SK-N-SH (cell line): ENCODE data around the gene SLC6A3. TPM values are rescaled to one million over a fixed set of nuclear protein-coding genes. Genes with fewer than 3 reads are reported as not detected.

ENCODE experiments used
- CTCF ChIA-PET: fragments of 300-600, 350-600 bp; formaldehyde crosslinking; extraction: SDS; loops from one replicate; lab custom pipeline; 2021; lab: Yijun Ruan, JAX
- POLR2A ChIA-PET: fragments of 350-600 bp; sonication (Branson Sonifier 250); formaldehyde crosslinking; extraction: SDS; loops from one replicate; lab custom pipeline; 2020; ENCODE audit warnings: antibody characterized with exemption, inconsistent platforms; lab: Yijun Ruan, JAX
- DNase-seq: peaks from one replicate; pipeline ENCODE4 v3.0.0; 2012
- H2AFZ ChIP-seq: fragments of 200-600 bp; sonication (generic); 2 replicates; pipeline ENCODE4 v1.8.1; 2016; ENCODE audit warnings: antibody characterized with exemption, mild to moderate bottlenecking, low read depth
- H3F3A ChIP-seq: fragments of 200-600 bp; sonication (generic); replicated peaks from 2 replicates; pipeline ENCODE3; 2016; ENCODE audit warnings: antibody characterized with exemption, mild to moderate bottlenecking; ENCODE audit not compliant: insufficient read depth
- H3K27ac ChIP-seq, 2 experiments: fragments of 200-500 bp in 1 of 2; fragments of 200-600 bp in 1 of 2; sonication (Bioruptor generic) in 1 of 2; sonication (generic), shearing (Covaris generic) in 1 of 2; 2 replicates each; pipeline versions ENCODE4 v1.5.1 to v1.6.1; 2014 to 2016; ENCODE audit warnings: low read depth in 2 of 2, inconsistent platforms in 1 of 2, low read length in 1 of 2, mild to moderate bottlenecking in 1 of 2, mixed read lengths in 1 of 2
- H3K27me3 ChIP-seq: fragments of 200-600 bp; sonication (generic), shearing (Covaris generic); 2 replicates; pipeline ENCODE4 v1.6.1; 2016; ENCODE audit warnings: mixed run types; ENCODE audit not compliant: insufficient read depth
- H3K36me3 ChIP-seq, 2 experiments: fragments of 200-500 bp in 1 of 2; fragments of 200-600 bp in 1 of 2; sonication (Bioruptor generic) in 1 of 2; sonication (generic) in 1 of 2; replicated peaks in 1 of 2; 2 replicates each; pipeline versions ENCODE3 to v1.5.1; 2014 to 2016; ENCODE audit warnings: low read length in 1 of 2, mild to moderate bottlenecking in 1 of 2; ENCODE audit not compliant: insufficient read depth in 2 of 2, control insufficient read depth in 1 of 2
- H3K4me1 ChIP-seq, 2 experiments: fragments of 200-500 bp in 1 of 2; fragments of 200-600 bp in 1 of 2; sonication (Bioruptor generic) in 1 of 2; sonication (generic), shearing (Covaris generic) in 1 of 2; 2 replicates each; pipeline versions ENCODE4 v1.5.1 to v1.6.1; 2014 to 2016; ENCODE audit warnings: low read depth in 1 of 2, low read length in 1 of 2, mixed run types in 1 of 2; ENCODE audit not compliant: insufficient read depth in 2 of 2, control insufficient read depth in 1 of 2
- H3K4me2 ChIP-seq: fragments of 200-600 bp; sonication (generic), shearing (Covaris generic); 2 replicates; pipeline ENCODE4 v1.6.1; 2017; ENCODE audit warnings: mixed run types
- H3K4me3 ChIP-seq, 2 experiments: fragments of 200-500 bp in 1 of 2; fragments of 200-600 bp in 1 of 2; sonication (Bioruptor generic) in 1 of 2; sonication (generic), shearing (Covaris generic) in 1 of 2; 2 replicates each; pipeline versions ENCODE4 v1.5.1 to v1.8.1; 2014 to 2016; ENCODE audit warnings: low read depth in 2 of 2, inconsistent platforms in 1 of 2, low read length in 1 of 2, mild to moderate bottlenecking in 1 of 2, mixed read lengths in 1 of 2, moderate library complexity in 1 of 2
- H3K79me2 ChIP-seq: fragments of 200-600 bp; sonication (generic); 2 replicates; pipeline ENCODE4 v1.8.1; 2017; ENCODE audit warnings: mild to moderate bottlenecking; ENCODE audit not compliant: insufficient read depth
- H3K9ac ChIP-seq: fragments of 200-600 bp; sonication (generic); 2 replicates; pipeline ENCODE4 v1.6.1; 2017; ENCODE audit warnings: mixed run types
- H3K9me2 ChIP-seq: fragments of 200-600 bp; sonication (generic); 2 replicates; pipeline ENCODE4 v1.6.1; 2017; ENCODE audit warnings: mixed run types
- H3K9me3 ChIP-seq: fragments of 200-600 bp; sonication (generic); 2 replicates; pipeline ENCODE4 v1.6.1; 2017; ENCODE audit warnings: mixed run types, mild to moderate bottlenecking, moderate library complexity
- H4K20me1 ChIP-seq: fragments of 200-600 bp; sonication (generic); 2 replicates; pipeline ENCODE4 v1.6.1; 2017; ENCODE audit warnings: mild to moderate bottlenecking, mixed run types; ENCODE audit not compliant: insufficient read depth
- CTCF ChIP-seq: fragments of 200-600 bp; sonication (generic); IDR thresholded peaks from 2 replicates; pipeline ENCODE4 v1.6.1; 2017; ENCODE audit warnings: antibody characterized with exemption, mild to moderate bottlenecking, moderate library complexity
- EP300 ChIP-seq, 2 experiments: IDR thresholded peaks; 2 replicates each; pipeline versions ENCODE4 v1.4.0 to v1.6.1; 2012; ENCODE audit warnings: borderline replicate concordance in 1 of 2, low read depth in 1 of 2, low read length in 1 of 2
- EZH2phosphoT487 ChIP-seq: fragments of 200-600 bp; sonication (generic); IDR thresholded peaks from 2 replicates; pipeline ENCODE4 v1.6.1; 2017; ENCODE audit warnings: low read depth, mixed run types, mild to moderate bottlenecking, antibody characterized with exemption, moderate library complexity, borderline replicate concordance
- FOSL2 ChIP-seq: IDR thresholded peaks from 2 replicates; pipeline ENCODE4 v1.4.0; 2012; ENCODE audit warnings: low read depth, mild to moderate bottlenecking, moderate library complexity, borderline replicate concordance
- FOXJ3 ChIP-seq: sonication (generic); formaldehyde crosslinking; IDR thresholded peaks from 2 replicates; pipeline ENCODE4 v1.5.1; 2020; ENCODE audit warnings: mild to moderate bottlenecking, missing genetic modification reagents
- FOXM1 ChIP-seq: IDR thresholded peaks from 2 replicates; pipeline ENCODE4 v1.4.0; 2012; ENCODE audit warnings: low read depth, mild to moderate bottlenecking
- GABPA ChIP-seq: IDR thresholded peaks from 2 replicates; pipeline ENCODE4 v1.4.0; 2012; ENCODE audit warnings: low read depth, mild to moderate bottlenecking
- GATA2 ChIP-seq: sonication (generic); formaldehyde crosslinking; IDR thresholded peaks from 2 replicates; pipeline ENCODE4 v1.5.0; 2020; ENCODE audit warnings: mild to moderate bottlenecking, missing genetic modification reagents
- JUND ChIP-seq: IDR thresholded peaks from 2 replicates; pipeline ENCODE4 v1.4.0; 2012
- MAX ChIP-seq: IDR thresholded peaks from 2 replicates; pipeline ENCODE4 v1.4.0; 2012; ENCODE audit warnings: low read depth
- MEF2A ChIP-seq: IDR thresholded peaks from 2 replicates; pipeline ENCODE4 v1.4.0; 2012; ENCODE audit warnings: low read depth, borderline replicate concordance
- MXI1 ChIP-seq: IDR thresholded peaks from 2 replicates; pipeline ENCODE4 v1.6.1; 2012; ENCODE audit warnings: mild to moderate bottlenecking, low read depth, low read length, improper control_type of control experiment
- NFIC ChIP-seq: IDR thresholded peaks from 2 replicates; pipeline ENCODE4 v1.4.0; 2012; ENCODE audit warnings: borderline replicate concordance
- PBX3 ChIP-seq: IDR thresholded peaks from 2 replicates; pipeline ENCODE4; 2012
- RCOR1 ChIP-seq: fragments of 150-350 bp; IDR thresholded peaks from 2 replicates; pipeline ENCODE4 v1.6.1; 2017; ENCODE audit warnings: antibody characterized with exemption, low read length
- RFX5 ChIP-seq: IDR thresholded peaks from 2 replicates; pipeline ENCODE4 v1.6.1; 2012; ENCODE audit warnings: mild to moderate bottlenecking, improper control_type of control experiment, low read length
- SIN3A ChIP-seq: IDR thresholded peaks from 2 replicates; pipeline ENCODE4 v1.6.1; 2012; ENCODE audit warnings: low read depth, mild to moderate bottlenecking, low read length, moderate library complexity, borderline replicate concordance
- TAF1 ChIP-seq: IDR thresholded peaks from 2 replicates; pipeline ENCODE4 v1.6.1; 2012; ENCODE audit warnings: low read depth, mild to moderate bottlenecking, low read length, moderate library complexity, borderline replicate concordance
- USF1 ChIP-seq: IDR thresholded peaks from 2 replicates; pipeline ENCODE4 v1.4.0; 2012; ENCODE audit warnings: low read depth, borderline replicate concordance
- YY1 ChIP-seq: IDR thresholded peaks from 2 replicates; pipeline ENCODE4 v1.4.0; 2012; ENCODE audit warnings: low read depth, mild to moderate bottlenecking
- ZBTB33 ChIP-seq: IDR thresholded peaks from 2 replicates; pipeline ENCODE4 v1.4.0; 2012; ENCODE audit warnings: low read depth, borderline replicate concordance
- WGBS: methylation state at CpG from one replicate; pipeline ENCODE4 v1.1.6; 2017; ENCODE audit warnings: low lambda C conversion rate; 5-methylcytosine and 5-hydroxymethylcytosine counted together
- polyA plus RNA-seq, 3 experiments: library from polyadenylated mRNA; depleted of rRNA; stranded (reverse); fragments of >200 nt; gene quantifications; 2 replicates each; pipeline ENCODE4 v1.2.3, GENCODE V29; 2012

Gene SLC6A3
- polyA plus RNA-seq, 1 of the 3 experiments (the other 2 are of a cell fraction): not detected

- CTCF ChIA-PET: no interaction called here
- no peaks in the 10 kb centered on the region for H3K36me3 ChIP-seq
- H3K27me3 ChIP-seq: peaks cover 10% of the 10 kb centered on the region
- TF ChIP-seq MAX: no peak
- TF ChIP-seq GABPA: no peak
- no peak for TF ChIP-seq RFX5
- no peak for TF ChIP-seq EP300 (IDR thresholded peaks at IDR 0.05; ENCODE audit: borderline replicate concordance in 1 of 2, low read depth in 1 of 2, low read length in 1 of 2)
- no peak for TF ChIP-seq SIN3A
- TF ChIP-seq NFIC: no peak
- no peak for TF ChIP-seq YY1
- TF ChIP-seq MEF2A: no peak
- no peak for TF ChIP-seq TAF1
- no peak for TF ChIP-seq JUND
- no peak for TF ChIP-seq ZBTB33
- no peak for TF ChIP-seq FOXJ3 (CRISPR knock-in tag)
- TF ChIP-seq RCOR1: no peak
- TF ChIP-seq FOXM1: no peak
- no peaks in the 10 kb centered on the region for H3K9me3 ChIP-seq
- 37% methylated on average over 8 of the region's 11 CpGs for WGBS
- no peak overlapping the region for H3K4me2 ChIP-seq
- H3K27ac ChIP-seq: no peak overlapping the region
- no peaks in the 10 kb centered on the region for H3F3A ChIP-seq
- no peaks in the 10 kb centered on the region; a peak in 1 of 4 replicates for H3K4me1 ChIP-seq
- H3K9ac ChIP-seq: no peak overlapping the region
- H3K4me3 ChIP-seq: no peak overlapping the region
- H4K20me1 ChIP-seq: no peaks in the 10 kb centered on the region
- H3K9me2 ChIP-seq: no peaks in the 10 kb centered on the region
- no peak overlapping the region for H2AFZ ChIP-seq
- POLR2A ChIA-PET: no interaction called here
- H3K79me2 ChIP-seq: no peaks in the 10 kb centered on the region
- DNase-seq: no peak
Measured at GRCh38 chr5:1392261-1392660, 53.0 kb downstream of the SLC6A3 start.

GRCh38 chr5:1391691-1392090, 53.5 kb downstream of the SLC6A3 start:
- no peaks in the 10 kb centered on the region for H4K20me1 ChIP-seq
- peaks cover 12% of the 10 kb centered on the region for H3K27me3 ChIP-seq
- no peaks in the 10 kb centered on the region for H3K36me3 ChIP-seq
- no peak for DNase-seq
- no peak for TF ChIP-seq GATA2 (CRISPR knock-in tag)
- no peak for TF ChIP-seq MXI1
- TF ChIP-seq CTCF: no peak
- TF ChIP-seq MEF2A: no peak
- no peak for TF ChIP-seq FOSL2
- TF ChIP-seq YY1: no peak
- no peak for TF ChIP-seq USF1
- TF ChIP-seq GABPA: no peak
- TF ChIP-seq JUND: no peak
- no peak for TF ChIP-seq EZH2phosphoT487
- TF ChIP-seq SIN3A: no peak
- TF ChIP-seq PBX3: no peak
- H3K27ac ChIP-seq: no peak overlapping the region
- no CpG with 5 or more reads among the region's 11 CpGs for WGBS
- H3K9me3 ChIP-seq: no peaks in the 10 kb centered on the region
- H3K4me2 ChIP-seq: no peak overlapping the region
- H3K9ac ChIP-seq: no peak overlapping the region
- no peaks in the 10 kb centered on the region for H3K9me2 ChIP-seq
- no peak overlapping the region for H3K4me3 ChIP-seq
- POLR2A ChIA-PET: no interaction called here
- CTCF ChIA-PET: interaction anchor here (1.3 to 1.4 kb wide), 2 partner anchors 224 to 262 kb away, joined by 3 to 4 read pairs; no protein-coding TSS in a partner anchor
- H2AFZ ChIP-seq: no peak overlapping the region
- H3F3A ChIP-seq: no peaks in the 10 kb centered on the region
- no peaks in the 10 kb centered on the region for H3K79me2 ChIP-seq
- peaks cover 0 to under 1% of the 10 kb centered on the region in 2 experiments; a peak in 1 of 4 replicates for H3K4me1 ChIP-seq
